GM23248 (cell line): ENCODE data around the gene CPEB3. TPM values are rescaled to one million over a fixed set of nuclear protein-coding genes. Genes with fewer than 3 reads are reported as not detected.

Experiments
- DNase-seq: peaks from one replicate; pipeline ENCODE4 v3.0.0-alpha.2; 2015
- H2AFZ ChIP-seq: fragments of 200-600 bp; sonication (generic); 2 replicates; pipeline ENCODE4 v1.6.1; 2016; ENCODE audit warnings: antibody characterized with exemption
- H3F3A ChIP-seq: fragments of 200-600 bp; sonication (generic); 2 replicates; pipeline ENCODE4 v1.6.1; 2016; ENCODE audit warnings: mild to moderate bottlenecking, antibody characterized with exemption, mixed run types; ENCODE audit not compliant: insufficient read depth
- H3K27ac ChIP-seq: fragments of 200-600 bp; sonication (generic); 2 replicates; pipeline ENCODE4 v1.5.1; 2016; ENCODE audit warnings: mild to moderate bottlenecking
- H3K27me3 ChIP-seq: fragments of 200-600 bp; sonication (generic); replicated peaks from 2 replicates; pipeline ENCODE4 v1.6.1; 2016; ENCODE audit warnings: mild to moderate bottlenecking; ENCODE audit not compliant: insufficient read depth
- H3K36me3 ChIP-seq: fragments of 200-600 bp; sonication (generic); 2 replicates; pipeline ENCODE4 v1.6.1; 2016; ENCODE audit warnings: low read depth, mild to moderate bottlenecking
- H3K4me1 ChIP-seq: fragments of 200-600 bp; sonication (generic); 2 replicates; pipeline ENCODE4 v1.6.1; 2016; ENCODE audit warnings: mild to moderate bottlenecking; ENCODE audit not compliant: insufficient read depth
- H3K4me2 ChIP-seq: fragments of 200-600 bp; sonication (generic); one replicate; pipeline ENCODE4 v1.6.1; 2016; ENCODE audit warnings: mild to moderate bottlenecking; ENCODE audit not compliant: unreplicated experiment
- H3K4me3 ChIP-seq: fragments of 200-600 bp; sonication (generic); 2 replicates; pipeline ENCODE4 v1.5.1; 2016; ENCODE audit warnings: mild to moderate bottlenecking
- H3K79me2 ChIP-seq: fragments of 200-600 bp; sonication (generic); 2 replicates; pipeline ENCODE4 v1.6.1; 2016; ENCODE audit warnings: mild to moderate bottlenecking; ENCODE audit not compliant: insufficient read depth
- H3K9ac ChIP-seq: fragments of 200-600 bp; sonication (generic); 2 replicates; pipeline ENCODE4 v1.6.1; 2016; ENCODE audit warnings: mild to moderate bottlenecking
- H3K9me2 ChIP-seq: fragments of 200-600 bp; sonication (generic); 2 replicates; pipeline ENCODE4 v1.6.1; 2016; ENCODE audit warnings: mixed run types, mild to moderate bottlenecking, moderate library complexity; ENCODE audit not compliant: insufficient read depth
- H3K9me3 ChIP-seq: fragments of 200-600 bp; sonication (generic); one replicate; pipeline ENCODE4 v1.6.1; 2017; ENCODE audit warnings: low read depth
- H4K20me1 ChIP-seq: fragments of 200-600 bp; sonication (generic); 2 replicates; pipeline ENCODE4 v1.6.0; 2016; ENCODE audit not compliant: insufficient read depth
- EZH2 ChIP-seq: fragments of 200-600 bp; sonication (generic); IDR thresholded peaks from 2 replicates; pipeline ENCODE4 v1.6.1; 2018; ENCODE audit warnings: antibody characterized with exemption, mild to moderate bottlenecking; ENCODE audit not compliant: insufficient read depth, poor library complexity, severe bottlenecking
- EZH2phosphoT487 ChIP-seq: fragments of 200-600 bp; sonication (generic); IDR thresholded peaks from 2 replicates; pipeline ENCODE4 v1.6.1; 2018; ENCODE audit warnings: antibody characterized with exemption, moderate library complexity, mild to moderate bottlenecking, low read depth; ENCODE audit not compliant: insufficient read depth
- WGBS, 2 experiments: methylation state at CpG; one replicate each; pipeline ENCODE4 v1.1.6; 2015 to 2017; ENCODE audit warnings: low lambda C conversion rate in 2 of 2, low coverage in 1 of 2; ENCODE audit errors: missing lambda C conversion rate in 2 of 2; 5-methylcytosine and 5-hydroxymethylcytosine counted together
- in situ Hi-C: fragments of 300-500 bp; cut with MboI; formaldehyde crosslinking; loops from 2 replicates; pipeline ENCODE4 v1.15.0; 2020
- polyA plus RNA-seq: library from polyadenylated mRNA; unstranded; fragments of >200 nt; fragmentation: Nextera tagmentation; extraction: Ambion mirVana; gene quantifications from 2 replicates; pipeline ENCODE4 v1.2.1, GENCODE V29; 2016
- total RNA-seq: library from RNA; depleted of rRNA; stranded (reverse); fragments of >200 nt; shearing (Covaris generic); gene quantifications from 2 replicates; pipeline ENCODE4 v1.2.3, GENCODE V29; 2014

The CPEB3 gene
- total and polyA plus RNA-seq, 2 experiments from 2014 or later, result 0.60 to 1.1 TPM

- H3K9me2 ChIP-seq, result no peaks in the 10 kb centered on the region
- peaks cover 9% of the 10 kb centered on the region for H3K4me1 ChIP-seq
- no peak overlapping the region for H3K4me3 ChIP-seq
- H3F3A ChIP-seq, result no peaks in the 10 kb centered on the region; the same call in 1 of the 2 replicates
- H3K27me3 ChIP-seq, result no peaks in the 10 kb centered on the region
- no peak overlapping the region for H3K4me2 ChIP-seq
- no peaks in the 10 kb centered on the region for H3K9me3 ChIP-seq
- TF ChIP-seq EZH2 (no peak), EZH2phosphoT487 (no peak)
- H3K27ac ChIP-seq, result no peak overlapping the region
- H3K9ac ChIP-seq, result no peak overlapping the region
- H2AFZ ChIP-seq, result no peak overlapping the region
- in situ Hi-C loops, result no loop called here
- no peaks in the 10 kb centered on the region for H3K79me2 ChIP-seq
- no peak for DNase-seq
- no peaks in the 10 kb centered on the region for H3K36me3 ChIP-seq
- no peaks in the 10 kb centered on the region for H4K20me1 ChIP-seq
- 98 to 99% methylated on average over 2 of the region's 2 CpGs for WGBS, 2 experiments
Measured at GRCh38 chr10:92213049-92213448, 77.8 kb downstream of the CPEB3 start.

GRCh38 chr10:92208736-92209135 is 82.1 kb downstream of the CPEB3 start:
- H3K9me3 ChIP-seq, result no peaks in the 10 kb centered on the region
- peaks cover 9% of the 10 kb centered on the region for H3K4me1 ChIP-seq
- H3K4me3 ChIP-seq, result no peak overlapping the region
- peak; percentile 58 for DNase-seq
- 67 to 79% methylated on average over 3 of the region's 3 CpGs for WGBS, 2 experiments
- no peak overlapping the region for H3K27ac ChIP-seq
- no peaks in the 10 kb centered on the region for H4K20me1 ChIP-seq
- no peak overlapping the region for H2AFZ ChIP-seq
- no peak overlapping the region for H3K4me2 ChIP-seq
- no peaks in the 10 kb centered on the region for H3K9me2 ChIP-seq
- no peaks in the 10 kb centered on the region for H3K36me3 ChIP-seq
- H3K79me2 ChIP-seq, result no peaks in the 10 kb centered on the region
- TF ChIP-seq EZH2 (no peak), EZH2phosphoT487 (no peak)
- H3K9ac ChIP-seq, result no peak overlapping the region
- H3F3A ChIP-seq, result no peaks in the 10 kb centered on the region; the same call in 1 of the 2 replicates
- H3K27me3 ChIP-seq, result no peaks in the 10 kb centered on the region
- in situ Hi-C loops, result no loop called here

- Histone ChIP-seq H3K36me3 (no peaks in the 10 kb centered on the region), H3K4me2 (no peak overlapping the region), H2AFZ (no peak overlapping the region), H3F3A (no peaks in the 10 kb centered on the region; the same call in 1 of the 2 replicates), H3K27me3 (no peaks in the 10 kb centered on the region), H3K27ac (no peak overlapping the region), H4K20me1 (no peaks in the 10 kb centered on the region), H3K4me1 (peaks cover 9% of the 10 kb centered on the region), H3K9me2 (no peaks in the 10 kb centered on the region), H3K79me2 (no peaks in the 10 kb centered on the region), H3K9ac (no peak overlapping the region), H3K4me3 (no peak overlapping the region), H3K9me3 (no peaks in the 10 kb centered on the region)
- no peak for TF ChIP-seq EZH2phosphoT487
- TF ChIP-seq EZH2, result no peak
- no peak for DNase-seq
- in situ Hi-C loops, result no loop called here
Measured at GRCh38 chr10:92208157-92208720, 82.6 kb downstream of the CPEB3 start.

- no peak for DNase-seq
- in situ Hi-C loops, result no loop called here
Measured at GRCh38 chr10:92207061-92207460, 83.8 kb downstream of the CPEB3 start.

More at GRCh38 chr10:92207061-92207460, 83.8 kb downstream of the CPEB3 start:
- Histone ChIP-seq H3K4me1 (peaks cover 9% of the 10 kb centered on the region), H3K4me3 (no peak overlapping the region), H3K9me2 (no peaks in the 10 kb centered on the region), H3K79me2 (no peaks in the 10 kb centered on the region), H4K20me1 (no peaks in the 10 kb centered on the region), H3K4me2 (no peak overlapping the region), H3K27ac (no peak overlapping the region), H2AFZ (no peak overlapping the region), H3K9me3 (no peaks in the 10 kb centered on the region), H3K9ac (no peak overlapping the region), H3F3A (no peaks in the 10 kb centered on the region; the same call in 1 of the 2 replicates), H3K27me3 (no peaks in the 10 kb centered on the region), H3K36me3 (no peaks in the 10 kb centered on the region)
- WGBS, 2 experiments, result 77 to 95% methylated on average over 1 of the region's 1 CpG
- TF ChIP-seq EZH2phosphoT487 (no peak), EZH2 (no peak)
